ENCODE data around the gene NDUFB6. TPM values are rescaled to one million over a fixed set of nuclear protein-coding genes. Genes with fewer than 3 reads are reported as not detected.
"Not testable (repeated sequence)": the region's sequence is repeated elsewhere in the genome, so short reads cannot be mapped to it uniquely, and the experiment has no call there.

NDUFB6 gene
- total RNA-seq, 3 donors from 2014 or later, result 26.2 to 37.4 (median 30.0) TPM

DNA sequence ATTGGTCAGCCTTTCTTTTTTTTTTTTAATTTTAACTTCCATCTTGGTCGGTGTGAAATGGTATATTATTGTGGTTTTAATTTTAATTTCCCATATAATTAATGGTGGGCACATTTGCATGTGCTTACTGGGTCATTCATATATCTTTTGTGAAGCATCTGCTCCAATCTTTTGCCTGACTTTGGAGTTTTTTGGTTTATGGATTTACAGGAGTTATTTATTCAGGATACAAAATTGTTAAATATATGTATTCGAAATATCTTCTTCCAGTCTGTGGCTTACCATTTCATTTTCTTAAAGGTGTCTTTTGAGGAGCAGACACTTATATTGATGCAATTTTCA lies 46.3 kb downstream of the NDUFB6 start:
- H3K4me1 ChIP-seq, result no peaks in the 10 kb centered on the region
- H3K9me3 ChIP-seq, result no peaks in the 10 kb centered on the region
- peak overlapping the region; percentile 80 to 90 for H3K27ac ChIP-seq
- intact Hi-C loops (cut with DNase I; ENCODE audit: low total_unique reads), result no loop called here
- TF ChIP-seq, protein P1, sequence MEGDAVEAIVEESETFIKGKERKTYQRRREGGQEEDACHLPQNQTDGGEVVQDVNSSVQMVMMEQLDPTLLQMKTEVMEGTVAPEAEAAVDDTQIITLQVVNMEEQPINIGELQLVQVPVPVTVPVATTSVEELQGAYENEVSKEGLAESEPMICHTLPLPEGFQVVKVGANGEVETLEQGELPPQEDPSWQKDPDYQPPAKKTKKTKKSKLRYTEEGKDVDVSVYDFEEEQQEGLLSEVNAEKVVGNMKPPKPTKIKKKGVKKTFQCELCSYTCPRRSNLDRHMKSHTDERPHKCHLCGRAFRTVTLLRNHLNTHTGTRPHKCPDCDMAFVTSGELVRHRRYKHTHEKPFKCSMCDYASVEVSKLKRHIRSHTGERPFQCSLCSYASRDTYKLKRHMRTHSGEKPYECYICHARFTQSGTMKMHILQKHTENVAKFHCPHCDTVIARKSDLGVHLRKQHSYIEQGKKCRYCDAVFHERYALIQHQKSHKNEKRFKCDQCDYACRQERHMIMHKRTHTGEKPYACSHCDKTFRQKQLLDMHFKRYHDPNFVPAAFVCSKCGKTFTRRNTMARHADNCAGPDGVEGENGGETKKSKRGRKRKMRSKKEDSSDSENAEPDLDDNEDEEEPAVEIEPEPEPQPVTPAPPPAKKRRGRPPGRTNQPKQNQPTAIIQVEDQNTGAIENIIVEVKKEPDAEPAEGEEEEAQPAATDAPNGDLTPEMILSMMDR (IDR thresholded peaks at IDR 0.05), result peak in 1 of 3 donors; percentile 6
- TF ChIP-seq POLR2A (IDR thresholded peaks at IDR 0.05), result no peak
- H3K4me3 ChIP-seq, result peak overlapping the region; percentile 65 to 75 (median 71)
- DNase-seq (ENCODE audit: low spot score in 2 of 2), result no peak
- H3K36me3 ChIP-seq, result no peaks in the 10 kb centered on the region
- no peaks in the 10 kb centered on the region for H3K27me3 ChIP-seq

DNA sequence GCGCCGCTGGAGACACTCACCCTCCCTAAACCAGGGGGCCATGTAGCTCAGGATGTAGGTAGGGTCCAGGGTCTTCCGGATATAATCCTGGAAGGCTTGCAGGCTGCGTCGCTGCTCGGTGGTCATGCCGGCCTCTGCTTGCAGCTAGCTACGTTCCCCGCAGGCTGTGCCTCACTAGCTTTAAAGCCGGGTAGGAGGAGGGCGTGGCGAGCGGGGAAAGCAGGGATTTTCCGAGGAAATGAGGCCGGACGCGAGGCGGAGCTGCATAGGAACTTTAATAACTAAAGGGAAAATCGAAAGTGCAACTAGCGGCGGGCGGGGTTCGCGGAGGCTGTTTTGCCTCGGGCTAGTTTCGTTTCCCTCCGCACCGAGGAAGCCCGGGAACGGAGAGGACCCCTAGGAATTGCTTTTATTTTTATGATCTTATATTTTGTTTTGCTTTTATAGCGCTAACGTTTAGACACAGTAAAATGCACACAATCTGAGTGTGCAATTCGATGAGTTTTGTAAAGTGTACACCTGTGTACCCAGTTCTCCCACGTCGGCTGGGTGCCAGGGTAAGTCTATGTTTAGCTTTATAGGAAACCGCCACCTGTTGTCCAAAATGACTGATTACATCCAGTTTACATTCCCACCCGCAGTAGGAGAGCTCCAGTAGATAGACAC lies 46.8 kb downstream of the NDUFB6 start, which contains the start of gene RIGI:
Gene RIGI (minus strand): TSS at position 156 of the 666 bp plus-strand sequence. CDS start 30 bp downstream, at position 126.
- H3K4me3 ChIP-seq, result peak within 1 kb of the TSS; percentile 65 to 75 (median 71)
- H3K27me3 ChIP-seq, result no peaks in the 10 kb centered on the region
- H3K9me3 ChIP-seq, result no peaks in the 10 kb centered on the region
- no peaks in the 10 kb centered on the region for H3K4me1 ChIP-seq
- peak within 1 kb of the TSS; percentile 80 to 90 for H3K27ac ChIP-seq
- intact Hi-C loops (cut with DNase I; ENCODE audit: low total_unique reads), result no loop called here
- TF ChIP-seq POLR2AphosphoS5 (IDR thresholded peaks at IDR 0.05) (peak; percentile 44 to 73 (median 65)), POLR2A (IDR thresholded peaks at IDR 0.05) (no peak)
- TF ChIP-seq, protein P1 (IDR thresholded peaks at IDR 0.05), result peak in 2 of 3 donors; percentile 41 to 44
- DNase-seq (ENCODE audit: low spot score in 2 of 2), result peak; percentile 85 to 90
- H3K36me3 ChIP-seq, result no peaks in the 10 kb centered on the region

DNA sequence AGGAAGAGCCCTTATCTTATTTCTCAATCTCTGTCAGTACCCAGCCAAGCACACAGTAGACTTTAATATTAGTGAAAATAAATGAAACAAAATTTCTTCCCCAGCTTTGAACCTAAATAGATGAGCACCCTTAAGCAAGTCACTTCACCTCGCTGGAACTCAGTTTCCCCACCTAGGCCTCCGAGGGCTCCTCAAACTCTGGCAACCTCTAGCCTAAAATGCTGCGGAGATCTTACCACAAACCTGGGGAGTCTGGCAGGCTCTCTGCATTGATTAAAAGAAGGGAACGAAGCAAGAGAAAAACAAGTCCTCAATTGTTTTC lies 47.3 kb downstream of the NDUFB6 start:
- Histone ChIP-seq H3K4me3 (peak overlapping the region; percentile 65 to 75 (median 71)), H3K36me3 (no peaks in the 10 kb centered on the region), H3K9me3 (no peaks in the 10 kb centered on the region), H3K27me3 (no peaks in the 10 kb centered on the region), H3K27ac (peak overlapping the region; percentile 80 to 90), H3K4me1 (no peaks in the 10 kb centered on the region)
- no peak for TF ChIP-seq POLR2A (IDR thresholded peaks at IDR 0.05)
- TF ChIP-seq, protein P1 (IDR thresholded peaks at IDR 0.05), result no peak
- no peak for TF ChIP-seq POLR2AphosphoS5 (IDR thresholded peaks at IDR 0.05)
- no peak for DNase-seq (ENCODE audit: low spot score in 2 of 2)
- intact Hi-C loops (cut with DNase I; ENCODE audit: low total_unique reads), result no loop called here

DNA sequence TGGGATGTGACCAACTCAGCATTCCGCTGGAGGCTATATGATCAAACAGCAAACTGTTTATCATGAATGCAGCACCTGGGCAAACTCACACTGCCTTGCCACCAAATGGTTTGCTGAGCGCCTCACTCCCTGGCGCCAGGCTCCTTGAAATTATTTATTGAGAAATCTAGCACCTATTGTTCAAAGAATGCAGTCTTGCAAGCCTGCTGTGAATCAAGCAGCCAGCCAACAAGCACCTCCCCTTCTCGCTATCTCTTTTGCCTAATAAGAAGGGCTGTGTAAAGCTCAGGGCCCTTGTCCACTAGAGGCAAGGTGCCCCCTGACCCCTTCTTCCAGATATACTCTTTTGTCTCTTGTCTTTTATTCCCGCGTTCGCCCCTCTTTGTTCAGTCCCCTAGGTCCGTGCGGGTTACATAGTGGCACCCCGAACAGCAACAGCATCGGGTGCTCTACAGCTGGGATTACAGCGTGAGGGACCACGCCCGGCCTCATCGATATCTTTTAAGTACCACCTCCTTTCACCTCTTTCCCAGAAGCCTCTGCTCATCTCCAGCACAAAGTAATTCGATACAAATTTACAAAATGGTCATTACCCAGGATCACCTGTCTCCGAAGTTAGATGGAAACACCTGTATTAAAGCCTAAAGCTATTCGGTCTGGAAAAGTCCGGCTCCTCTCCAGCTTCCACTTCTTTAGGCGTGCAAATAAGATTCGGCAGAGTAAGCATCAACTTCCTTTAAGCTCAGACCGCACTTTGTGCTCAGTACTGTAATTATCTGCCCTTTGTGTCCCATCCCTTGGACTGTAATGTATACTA lies 47.9 kb downstream of the NDUFB6 start:
- Histone ChIP-seq H3K9me3 (no peaks in the 10 kb centered on the region), H3K27me3 (no peaks in the 10 kb centered on the region), H3K36me3 (no peaks in the 10 kb centered on the region), H3K4me1 (no peaks in the 10 kb centered on the region), H3K27ac (peak overlapping the region; percentile 80 to 90), H3K4me3 (peak overlapping the region; percentile 65 to 75 (median 71))
- TF ChIP-seq, protein P1 (IDR thresholded peaks at IDR 0.05), result no peak
- TF ChIP-seq POLR2A (IDR thresholded peaks at IDR 0.05) (no peak), POLR2AphosphoS5 (IDR thresholded peaks at IDR 0.05) (no peak)
- intact Hi-C loops (cut with DNase I; ENCODE audit: low total_unique reads), result no loop called here
- no peak for DNase-seq (ENCODE audit: low spot score in 2 of 2)

DNA sequence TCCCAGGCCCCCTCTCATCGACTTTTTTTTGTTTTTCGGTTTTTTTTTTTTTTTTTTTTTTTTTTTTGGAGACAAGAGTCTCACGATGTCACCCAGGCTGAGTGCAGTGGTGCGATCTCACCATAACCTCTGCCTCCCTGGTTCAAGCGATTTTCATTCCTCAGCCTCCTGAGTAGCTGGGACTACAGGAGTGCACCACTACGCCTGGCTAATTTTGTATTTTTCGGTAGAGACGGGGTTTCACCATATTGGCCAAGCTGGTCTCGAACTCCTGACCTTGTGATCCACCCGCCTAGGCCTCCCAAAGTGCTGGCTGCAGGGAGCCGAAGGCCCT lies 48.4 kb downstream of the NDUFB6 start:
- H3K36me3 ChIP-seq; H3K4me1 ChIP-seq; intact Hi-C loops (cut with DNase I; ENCODE audit: low total_unique reads); DNase-seq (ENCODE audit: low spot score in 2 of 2); H3K9me3 ChIP-seq; H3K27me3 ChIP-seq: not testable (repeated sequence)
- H3K27ac ChIP-seq, result peak overlapping the region; percentile 80 to 90
- peak overlapping the region; percentile 65 to 75 (median 71) for H3K4me3 ChIP-seq
